ENCODE measurements around the gene LGALS8.
"Not testable (repeated sequence)": the region's sequence is repeated elsewhere in the genome, so short reads cannot be mapped to it uniquely, and the experiment has no call there.

LGALS8 gene

DNA sequence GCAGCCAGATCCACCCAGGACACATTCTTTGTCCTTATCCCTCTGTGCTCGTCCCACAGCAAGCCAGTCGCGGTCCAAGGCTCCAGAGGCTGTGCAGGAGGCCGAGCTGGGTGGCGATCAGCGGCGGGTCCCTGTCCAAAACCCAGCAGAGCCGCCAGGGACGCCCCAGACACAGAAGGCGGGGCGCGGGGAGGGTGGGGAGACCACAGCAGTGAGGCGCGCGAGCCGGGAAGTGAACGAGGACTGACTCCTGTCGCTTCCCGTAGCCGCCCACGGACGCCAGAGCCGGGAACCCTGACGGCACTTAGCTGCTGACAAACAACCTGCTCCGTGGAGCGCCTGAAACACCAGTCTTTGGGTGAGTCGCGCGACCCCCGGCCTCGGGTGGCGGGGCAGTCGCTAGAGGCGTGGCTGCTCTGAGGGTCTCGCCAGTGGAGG lies at the start of gene LGALS8:
Gene LGALS8 (plus strand): TSS at position 279 of the 438 bp plus-strand sequence. CDS start 2,089 bp downstream, outside the sequence.
- peak; percentile 87 for DNase-seq

- DNase-seq: no peak
Measured at GRCh38 chr1:236476019-236476418, 47.8 kb upstream of the LGALS8 start.

DNA sequence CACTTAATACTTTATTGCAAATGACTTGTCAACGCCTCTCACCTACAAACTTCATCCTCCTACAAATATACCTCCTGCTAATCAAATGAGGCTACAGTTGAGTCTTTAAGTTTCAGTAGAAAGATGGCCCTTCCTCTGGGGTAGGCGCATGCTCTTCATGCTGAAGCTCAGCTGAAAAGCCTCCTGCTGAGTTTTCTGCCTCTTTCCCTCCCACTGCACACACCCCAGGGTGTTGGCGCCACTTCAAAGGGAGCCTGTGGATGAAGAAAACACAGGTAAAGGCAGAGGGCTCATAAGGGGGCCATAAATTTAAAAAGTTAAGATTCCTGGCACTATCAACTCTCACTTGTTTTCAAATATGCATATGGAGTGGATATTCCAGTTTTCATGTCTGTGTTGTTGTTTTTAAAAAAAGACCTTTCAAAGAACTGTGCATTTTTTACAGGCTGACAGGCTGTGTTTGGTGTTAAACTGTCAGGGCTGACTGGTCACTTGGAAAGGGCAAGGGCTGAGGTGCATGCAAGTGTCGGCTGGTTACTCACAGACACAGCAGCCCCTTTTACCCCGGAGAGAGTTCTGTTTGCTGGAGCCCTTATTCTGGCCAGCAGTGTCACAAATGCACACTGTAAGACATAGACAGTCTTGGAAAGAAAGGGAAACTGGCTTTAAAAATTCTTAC lies 42.9 kb upstream of the LGALS8 start:
- no peak for DNase-seq

GRCh38 chr1:236484310-236484971 lies 39.3 kb upstream of the LGALS8 start:
- DNase-seq: no peak

GRCh38 chr1:236486356-236487002 lies 37.3 kb upstream of the LGALS8 start:
- DNase-seq: no peak

GRCh38 chr1:236489161-236489560 lies 34.6 kb upstream of the LGALS8 start:
- not testable (repeated sequence) for DNase-seq

GRCh38 chr1:236489710-236490377 lies 33.9 kb upstream of the LGALS8 start:
- peak; percentile 50 for DNase-seq

- no peak for DNase-seq
Measured at GRCh38 chr1:236491469-236492136, 32.2 kb upstream of the LGALS8 start.

- DNase-seq: no peak
Measured at GRCh38 chr1:236492378-236492777, 31.4 kb upstream of the LGALS8 start.

DNA sequence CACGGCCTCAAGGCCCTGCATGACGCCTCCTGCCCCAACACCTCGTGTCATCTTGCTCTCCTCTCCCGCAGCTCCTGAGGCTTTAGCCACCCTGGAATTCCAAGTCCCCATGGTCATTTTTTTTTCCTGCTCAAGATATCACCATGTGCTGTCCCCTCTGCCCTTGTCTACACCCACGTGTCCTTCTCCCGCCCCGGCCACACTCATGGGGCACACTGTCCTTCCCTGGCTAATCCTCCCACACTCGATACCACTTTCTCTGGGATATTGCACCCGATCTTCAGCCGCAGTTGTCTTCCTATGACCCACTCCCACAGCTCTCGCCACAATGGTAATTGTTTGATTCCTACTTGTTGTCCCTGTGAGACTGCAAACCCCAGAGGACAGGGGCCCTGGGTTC lies 29.7 kb upstream of the LGALS8 start:
- no peak for DNase-seq

GRCh38 chr1:236494586-236495466 lies 29.0 kb upstream of the LGALS8 start:
- no peak for DNase-seq

- DNase-seq: no peak
Measured at GRCh38 chr1:236495467-236496112, 28.2 kb upstream of the LGALS8 start.

GRCh38 chr1:236497908-236498307 lies 25.9 kb upstream of the LGALS8 start:
- DNase-seq: no peak

- no peak for DNase-seq
Measured at GRCh38 chr1:236501093-236501492, 22.7 kb upstream of the LGALS8 start.

- DNase-seq: no peak
Measured at GRCh38 chr1:236502579-236502971, 21.2 kb upstream of the LGALS8 start.

GRCh38 chr1:236502972-236503639 lies 20.7 kb upstream of the LGALS8 start:
- DNase-seq: peak; percentile 27

GRCh38 chr1:236504338-236504737 lies 19.4 kb upstream of the LGALS8 start:
- not testable (repeated sequence) for DNase-seq

GRCh38 chr1:236507022-236507700 lies 16.6 kb upstream of the LGALS8 start:
- DNase-seq: no peak

DNA sequence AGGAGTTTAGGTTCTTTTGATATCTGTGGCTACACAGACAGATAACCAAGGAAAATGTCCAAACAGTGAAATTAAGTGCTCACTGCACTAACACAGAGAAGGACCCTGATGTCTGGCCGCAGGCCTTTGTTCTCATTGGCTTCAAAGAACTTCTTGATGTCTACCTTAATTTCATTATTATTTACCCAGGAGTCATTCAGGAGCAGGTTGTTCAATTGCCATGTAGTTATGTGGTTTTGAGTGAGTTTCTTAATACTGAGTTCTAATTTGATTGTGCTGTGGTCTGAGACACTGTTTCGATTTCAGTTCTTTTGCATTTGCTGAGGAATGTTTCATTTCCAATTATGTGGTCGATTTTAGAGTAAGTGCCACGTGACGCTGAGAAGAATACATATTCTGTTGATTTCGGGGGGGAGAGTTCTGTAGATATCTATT lies 15.2 kb upstream of the LGALS8 start:
- DNase-seq: peak; percentile 5

DNA sequence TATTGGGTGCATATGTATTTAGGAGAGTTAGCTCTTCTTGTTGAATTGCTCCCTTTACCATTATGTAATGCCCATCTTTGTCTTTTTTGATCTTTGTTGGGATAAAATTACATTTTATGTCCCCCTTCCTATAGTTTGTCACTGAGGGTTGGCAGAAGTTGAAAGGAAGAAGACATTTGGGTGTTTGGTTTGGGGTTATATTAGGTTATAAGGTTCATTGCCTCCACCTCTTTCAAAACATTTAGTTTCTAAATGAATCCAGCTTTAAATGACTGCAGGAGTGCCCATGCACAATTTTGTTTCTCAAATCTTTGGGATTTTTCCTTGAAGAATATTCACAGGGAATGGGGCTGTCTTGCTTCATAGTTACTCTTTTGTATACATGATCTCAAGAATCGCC lies 14.6 kb upstream of the LGALS8 start:
- DNase-seq: no peak

Measured in CD4-positive, alpha-beta T cell treated with Interleukin-17A for 1 hour (primary cell).